ENCODE data around the gene THY1. TPM values are rescaled to one million over a fixed set of nuclear protein-coding genes. Genes with fewer than 3 reads are reported as not detected.

Gene THY1
- total and polyA plus RNA-seq, 9 of the 15 experiments (the other 6 are each of a cell fraction or from before 2014, with no cell fraction given) = 0.07 to 0.40 (median 0.16) TPM; not detected in 5

GRCh38 chr11:119396835-119397234 lies 26.1 kb downstream of the THY1 start:
- in situ Hi-C loops (cut with MboI) (no loop called here), intact Hi-C loops (cut with micrococcal nuclease) (no loop called here)
- no peak overlapping the region for H3K4me2 ChIP-seq (ENCODE audit: insufficient read depth, low read length)
- H3K79me2 ChIP-seq (ENCODE audit: control insufficient read depth, insufficient read depth, low read length) = no peaks in the 10 kb centered on the region
- no peak for TF ChIP-seq PTTG1 (tag; IDR thresholded peaks at IDR 0.05; ENCODE audit: low read depth)
- TF ChIP-seq CEBPB (tag; IDR thresholded peaks at IDR 0.05) = peak; percentile 61
- no peak overlapping the region for H3K4me3 ChIP-seq
- no peaks in the 10 kb centered on the region for H4K20me1 ChIP-seq (replicated peaks; ENCODE audit: control insufficient read depth, insufficient read depth, low read length)
- H3K9me3 ChIP-seq (replicated peaks; ENCODE audit: control insufficient read depth, insufficient read depth, low read depth, low read length) = peaks cover 8% of the 10 kb centered on the region
- H3K27ac ChIP-seq (ENCODE audit: extremely low read depth, low read depth, low read length) = no peak overlapping the region
- ChIA-PET CTCF (ENCODE audit: low intra/inter-chr PET ratio) (no interaction called here), POLR2A (no interaction called here)
- ATAC-seq (no peak), FAIRE-seq (no peak), DNase-seq (ENCODE audit: extremely low read depth in 1 of 4, low spot score in 3 of 4) (no peak)
- 59% methylated on average over 1 of the region's 1 CpG for WGBS (ENCODE audit: insufficient coverage, low coverage, missing lambda C conversion rate)
- H3K4me1 ChIP-seq (replicated peaks in 1 of 2; ENCODE audit: control insufficient read depth in 2 of 2, insufficient read depth in 2 of 2, low read length in 2 of 2) = no peaks in the 10 kb centered on the region
- H2AFZ ChIP-seq (ENCODE audit: low read depth, low read length) = no peak overlapping the region
- H3K27me3 ChIP-seq (ENCODE audit: control insufficient read depth in 2 of 2, insufficient read depth in 2 of 2, low read length in 2 of 2) = no peaks in the 10 kb centered on the region
- H3K9ac ChIP-seq (ENCODE audit: insufficient read depth in 1 of 2, low read depth in 2 of 2, low read length in 2 of 2) = no peak overlapping the region
- H3K36me3 ChIP-seq (ENCODE audit: control insufficient read depth, insufficient read depth, low read length) = no peaks in the 10 kb centered on the region
- no TSS peak for BruUV-seq (replicated peaks)
- H3K9me1 ChIP-seq (ENCODE audit: control insufficient read depth, insufficient read depth, low read length) = no peaks in the 10 kb centered on the region

GRCh38 chr11:119391275-119391674 lies 31.7 kb downstream of the THY1 start:
- Histone ChIP-seq H3K79me2 (ENCODE audit: control insufficient read depth, insufficient read depth, low read length) (no peaks in the 10 kb centered on the region), H3K4me2 (ENCODE audit: insufficient read depth, low read length) (no peak overlapping the region), H3K36me3 (ENCODE audit: control insufficient read depth, insufficient read depth, low read length) (no peaks in the 10 kb centered on the region), H3K27ac (ENCODE audit: extremely low read depth, low read depth, low read length) (no peak overlapping the region), H3K4me3 (no peak overlapping the region), H3K9me3 (replicated peaks; ENCODE audit: control insufficient read depth, insufficient read depth, low read depth, low read length) (no peaks in the 10 kb centered on the region), H3K4me1 (replicated peaks in 1 of 2; ENCODE audit: control insufficient read depth in 2 of 2, insufficient read depth in 2 of 2, low read length in 2 of 2) (no peaks in the 10 kb centered on the region), H4K20me1 (replicated peaks; ENCODE audit: control insufficient read depth, insufficient read depth, low read length) (no peaks in the 10 kb centered on the region), H2AFZ (ENCODE audit: low read depth, low read length) (no peak overlapping the region), H3K9me1 (ENCODE audit: control insufficient read depth, insufficient read depth, low read length) (no peaks in the 10 kb centered on the region), H3K27me3 (ENCODE audit: control insufficient read depth in 2 of 2, insufficient read depth in 2 of 2, low read length in 2 of 2) (no peaks in the 10 kb centered on the region), H3K9ac (ENCODE audit: insufficient read depth in 1 of 2, low read depth in 2 of 2, low read length in 2 of 2) (no peak overlapping the region)
- in situ Hi-C loops (cut with MboI) = no loop called here
- intact Hi-C loops (cut with micrococcal nuclease) = no loop called here
- BruUV-seq (replicated peaks) = no TSS peak
- FAIRE-seq (no peak), DNase-seq (ENCODE audit: extremely low read depth in 1 of 4, low spot score in 3 of 4) (peak in 1 of 4 experiments; percentile 4), ATAC-seq (no peak)
- ChIA-PET POLR2A (no interaction called here), CTCF (ENCODE audit: low intra/inter-chr PET ratio) (no interaction called here)
- 33% methylated on average over 7 of the region's 7 CpGs for WGBS (ENCODE audit: insufficient coverage, low coverage, missing lambda C conversion rate)
- TF ChIP-seq KAT2B (IDR thresholded peaks at IDR 0.05; ENCODE audit: low read depth, low read length) (no peak), CBX2 (IDR thresholded peaks at IDR 0.05; ENCODE audit: insufficient read depth, low read length, poor library complexity, severe bottlenecking) (no peak), ESRRB (CRISPR knock-in tag; IDR thresholded peaks at IDR 0.05; ENCODE audit: borderline replicate concordance) (no peak), C11orf30 (IDR thresholded peaks at IDR 0.05; ENCODE audit: low read depth) (peak; percentile 19; the same call in 1 of the 2 replicates), POLR2AphosphoS5 (IDR thresholded peaks at IDR 0.05; ENCODE audit: control insufficient read depth, insufficient read depth, low read depth, low read length) (no peak), ZNF316 (IDR thresholded peaks at IDR 0.05) (peak; percentile 5; the same call in 1 of the 2 replicates), DPF2 (IDR thresholded peaks at IDR 0.05) (no peak), ZNF274 (IDR thresholded peaks at IDR 0.05; ENCODE audit: borderline replicate concordance, low read depth, low read length) (no peak), HBP1 (CRISPR knock-in tag; IDR thresholded peaks at IDR 0.05) (no peak), HDAC8 (tag; IDR thresholded peaks at IDR 0.05) (no peak)
- TF ChIP-seq, protein P1, sequence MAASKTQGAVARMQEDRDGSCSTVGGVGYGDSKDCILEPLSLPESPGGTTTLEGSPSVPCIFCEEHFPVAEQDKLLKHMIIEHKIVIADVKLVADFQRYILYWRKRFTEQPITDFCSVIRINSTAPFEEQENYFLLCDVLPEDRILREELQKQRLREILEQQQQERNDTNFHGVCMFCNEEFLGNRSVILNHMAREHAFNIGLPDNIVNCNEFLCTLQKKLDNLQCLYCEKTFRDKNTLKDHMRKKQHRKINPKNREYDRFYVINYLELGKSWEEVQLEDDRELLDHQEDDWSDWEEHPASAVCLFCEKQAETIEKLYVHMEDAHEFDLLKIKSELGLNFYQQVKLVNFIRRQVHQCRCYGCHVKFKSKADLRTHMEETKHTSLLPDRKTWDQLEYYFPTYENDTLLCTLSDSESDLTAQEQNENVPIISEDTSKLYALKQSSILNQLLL (CRISPR knock-in tag; IDR thresholded peaks at IDR 0.05; ENCODE audit: borderline replicate concordance) = no peak
- TF ChIP-seq, protein P2, sequence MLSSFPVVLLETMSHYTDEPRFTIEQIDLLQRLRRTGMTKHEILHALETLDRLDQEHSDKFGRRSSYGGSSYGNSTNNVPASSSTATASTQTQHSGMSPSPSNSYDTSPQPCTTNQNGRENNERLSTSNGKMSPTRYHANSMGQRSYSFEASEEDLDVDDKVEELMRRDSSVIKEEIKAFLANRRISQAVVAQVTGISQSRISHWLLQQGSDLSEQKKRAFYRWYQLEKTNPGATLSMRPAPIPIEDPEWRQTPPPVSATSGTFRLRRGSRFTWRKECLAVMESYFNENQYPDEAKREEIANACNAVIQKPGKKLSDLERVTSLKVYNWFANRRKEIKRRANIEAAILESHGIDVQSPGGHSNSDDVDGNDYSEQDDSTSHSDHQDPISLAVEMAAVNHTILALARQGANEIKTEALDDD (IDR thresholded peaks at IDR 0.05) = peak; percentile 82
